Rectal smooth muscle tissue (tissue), 1 donor: ENCODE results near the gene ZNF142.
A peak's percentile ranks its signal among the peaks of the same experiment; 100 is the strongest.

ENCODE experiments used
- H3K27ac ChIP-seq: one replicate; pipeline ENCODE4 v1.7.0; 2013; ENCODE audit warnings: low read depth, low read length, inconsistent platforms
- H3K27me3 ChIP-seq: one replicate; pipeline ENCODE4 v1.7.0; 2013; ENCODE audit warnings: low read length; ENCODE audit not compliant: control insufficient read depth, insufficient read depth
- H3K36me3 ChIP-seq: one replicate; pipeline ENCODE4 v1.7.0; 2013; ENCODE audit warnings: low read length; ENCODE audit not compliant: control insufficient read depth, insufficient read depth
- H3K4me1 ChIP-seq: one replicate; pipeline ENCODE4 v1.7.0; 2013; ENCODE audit warnings: low read length; ENCODE audit not compliant: control insufficient read depth, insufficient read depth
- H3K4me3 ChIP-seq: one replicate; pipeline ENCODE4 v1.7.0; 2013; ENCODE audit warnings: low read length
- H3K9ac ChIP-seq: one replicate; pipeline ENCODE4 v1.7.0; 2013; ENCODE audit warnings: low read length

The ZNF142 gene

DNA sequence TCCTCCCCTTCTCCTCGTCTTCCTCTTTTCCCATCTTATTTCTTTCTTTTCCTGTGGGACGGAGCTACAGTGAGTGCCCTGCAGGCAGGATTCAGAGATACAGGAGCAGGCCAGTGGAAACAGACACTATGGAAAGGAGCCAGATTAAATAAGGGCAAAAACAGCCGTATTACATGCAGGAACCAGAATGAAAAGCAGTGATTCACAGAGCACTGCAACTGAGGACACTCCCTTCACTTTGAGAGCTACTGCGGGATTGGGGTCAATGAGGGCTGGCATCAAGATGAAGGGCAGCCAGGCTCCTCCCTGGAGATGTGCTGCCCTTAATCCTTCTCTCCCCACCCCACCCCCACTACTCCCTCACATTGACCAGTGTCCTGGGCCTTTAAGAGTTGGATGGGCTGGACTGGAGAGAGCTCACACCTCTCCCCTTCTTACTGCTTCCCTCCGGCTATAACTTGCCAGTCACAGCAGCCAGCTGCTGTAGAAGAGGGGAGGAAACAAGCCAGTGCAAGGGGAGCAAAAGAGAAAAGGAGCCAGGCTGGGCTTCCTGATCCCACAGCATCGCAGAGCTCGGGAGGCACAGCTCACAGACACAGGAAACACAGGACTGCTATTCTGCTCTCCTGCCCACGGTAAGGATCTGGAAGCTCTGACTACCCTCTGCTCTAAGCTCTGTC, 51.8 kb downstream of the ZNF142 start, which contains the start of gene PLCD4:
Gene PLCD4 (plus strand): TSS at position 464 of the 680 bp plus-strand sequence. CDS start 7,841 bp downstream, outside the sequence.
- Histone ChIP-seq H3K4me1 (peaks cover 12% of the 10 kb centered on the region), H3K27ac (peak within 1 kb of the TSS; percentile 87), H3K36me3 (no peaks in the 10 kb centered on the region), H3K4me3 (peak within 1 kb of the TSS; percentile 65), H3K27me3 (no peaks in the 10 kb centered on the region), H3K9ac (peak within 1 kb of the TSS; percentile 73)

DNA sequence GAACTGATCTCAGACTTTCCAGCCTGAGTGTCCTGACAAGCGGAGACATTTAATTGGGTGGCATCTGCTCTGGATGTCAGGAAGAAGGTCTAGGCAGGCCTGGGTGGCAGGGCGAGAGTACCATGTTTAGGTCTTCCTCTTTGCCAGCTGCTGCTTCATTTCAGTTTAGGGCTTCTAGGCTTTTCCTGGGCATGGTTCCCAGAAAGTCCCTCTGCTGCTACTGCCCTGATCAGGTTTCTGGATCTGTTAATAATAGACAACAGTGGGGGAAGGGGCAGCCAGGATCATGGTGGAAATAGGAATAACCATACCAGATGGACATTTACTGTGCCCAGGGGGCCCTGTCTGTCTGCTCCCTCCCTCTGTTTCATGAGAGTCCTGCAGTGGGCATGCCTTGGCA, 54.0 kb downstream of the ZNF142 start:
- no peaks in the 10 kb centered on the region for H3K36me3 ChIP-seq
- H3K27ac ChIP-seq: peak overlapping the region; percentile 46
- no peak overlapping the region for H3K9ac ChIP-seq
- H3K27me3 ChIP-seq: no peaks in the 10 kb centered on the region
- peaks cover 12% of the 10 kb centered on the region for H3K4me1 ChIP-seq
- H3K4me3 ChIP-seq: no peak overlapping the region
